GM19438 (cell line): ENCODE measurements around the gene CTNNA2.

Source experiments
- ATAC-seq: cut with Tn5 transposase; IDR thresholded peaks from one replicate; pipeline ENCODE4 v1.9.1; 2021; ENCODE audit warnings: low read depth; ENCODE audit not compliant: unreplicated experiment

Gene CTNNA2

DNA sequence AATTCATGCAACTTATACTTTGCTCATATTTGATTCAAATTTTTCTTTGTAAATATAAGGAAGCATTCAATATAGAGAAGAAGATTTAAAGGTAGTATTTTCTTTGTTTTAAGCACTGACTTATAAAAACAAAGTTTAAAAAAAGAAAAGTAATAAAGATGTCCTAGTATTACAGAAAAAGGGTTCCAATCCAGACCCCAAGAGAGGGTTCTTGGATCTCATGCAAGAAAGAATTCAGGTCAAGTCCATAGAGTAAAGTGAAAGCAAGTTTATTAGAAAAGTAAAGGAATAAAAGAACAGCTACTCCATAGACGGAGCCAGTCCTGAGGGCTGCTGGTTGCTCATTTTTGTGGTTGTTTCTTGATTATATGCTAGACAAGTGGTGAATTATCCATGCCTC, 267.9 kb downstream of the CTNNA2 start:
- ATAC-seq, result no peak

- ATAC-seq, result no peak
Measured at GRCh38 chr2:79782576-79783452, 270.0 kb downstream of the CTNNA2 start.

DNA sequence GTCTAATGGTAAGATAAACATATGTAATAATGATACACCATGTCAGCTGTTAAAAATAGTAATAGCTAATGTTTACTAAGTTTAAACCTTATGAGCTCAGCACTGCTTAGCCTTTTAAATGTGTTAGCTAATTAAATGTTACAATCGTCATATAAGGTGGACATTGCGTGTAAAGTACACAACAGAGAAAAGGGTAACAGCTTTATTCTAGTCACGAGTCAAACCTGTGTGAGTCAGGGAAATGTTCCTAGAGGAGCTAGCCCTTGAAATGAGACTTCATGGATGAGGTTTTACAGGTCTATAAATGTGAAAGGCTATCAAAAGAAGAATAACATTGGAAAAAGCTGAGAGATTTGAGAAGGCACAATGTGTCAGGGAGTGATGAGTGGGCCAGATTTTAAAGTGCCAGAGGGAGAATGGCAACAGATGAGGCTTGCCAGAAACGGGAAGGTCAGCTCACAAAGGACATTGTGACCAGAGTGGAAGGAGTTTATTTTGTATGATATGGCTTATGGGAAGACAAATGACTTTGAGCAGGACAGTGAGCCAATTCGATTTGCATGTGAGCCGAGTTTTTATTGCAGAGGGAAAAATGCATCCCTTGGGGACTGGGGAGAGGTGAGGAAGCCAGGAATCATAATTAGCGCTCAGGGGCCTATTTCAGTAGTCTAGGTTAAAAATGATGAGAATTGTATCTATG, 276.3 kb downstream of the CTNNA2 start:
- no peak for ATAC-seq

GRCh38 chr2:79789811-79790210, 277.0 kb downstream of the CTNNA2 start:
- no peak for ATAC-seq

GRCh38 chr2:79792090-79792489, 279.2 kb downstream of the CTNNA2 start:
- no peak for ATAC-seq

- no peak for ATAC-seq
Measured at GRCh38 chr2:79793006-79793405, 280.2 kb downstream of the CTNNA2 start.

- ATAC-seq, result no peak
Measured at GRCh38 chr2:79796641-79797040, 283.8 kb downstream of the CTNNA2 start.

GRCh38 chr2:79798776-79799175, 285.9 kb downstream of the CTNNA2 start:
- no peak for ATAC-seq

GRCh38 chr2:79799729-79800128, 286.9 kb downstream of the CTNNA2 start:
- no peak for ATAC-seq

DNA sequence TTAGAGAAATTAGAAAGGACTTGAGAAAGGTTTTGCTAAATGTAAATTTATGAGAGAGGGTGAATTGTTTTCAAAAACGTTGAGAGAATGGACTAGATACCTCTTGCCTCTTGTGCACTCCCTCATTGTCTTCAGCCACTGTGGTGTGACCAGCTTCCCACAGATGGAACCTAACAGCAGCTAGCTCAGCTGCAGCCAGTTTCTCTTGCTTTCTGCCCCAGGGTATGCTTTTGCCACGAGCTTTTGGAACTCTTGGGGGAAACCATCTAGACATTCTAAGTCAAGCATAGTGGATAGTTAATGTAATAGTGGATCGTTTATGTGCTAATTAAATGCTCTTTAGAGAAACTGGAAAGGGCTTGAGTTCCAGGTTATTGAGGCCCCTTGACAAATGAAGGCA, 288.2 kb downstream of the CTNNA2 start:
- no peak for ATAC-seq

DNA sequence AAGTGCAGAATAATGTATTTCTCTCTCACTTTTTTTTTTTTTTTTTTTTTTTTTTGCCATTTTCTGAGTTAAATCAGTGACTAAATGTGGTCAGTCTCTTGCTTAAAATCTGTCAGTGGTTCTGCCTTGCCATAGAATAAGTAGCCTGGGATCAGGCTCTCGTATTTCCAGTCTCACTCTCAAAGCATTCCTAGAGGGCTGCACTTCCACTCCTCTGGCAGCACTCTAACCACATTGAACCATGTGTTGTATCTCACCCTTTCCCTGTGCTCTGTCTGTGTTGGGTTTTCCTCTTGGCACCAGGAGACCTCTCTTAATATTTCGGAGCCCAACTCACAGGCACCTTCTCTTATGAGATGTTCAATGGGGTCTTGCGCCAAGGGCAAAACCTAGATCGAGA, 304.4 kb downstream of the CTNNA2 start:
- no peak for ATAC-seq

DNA sequence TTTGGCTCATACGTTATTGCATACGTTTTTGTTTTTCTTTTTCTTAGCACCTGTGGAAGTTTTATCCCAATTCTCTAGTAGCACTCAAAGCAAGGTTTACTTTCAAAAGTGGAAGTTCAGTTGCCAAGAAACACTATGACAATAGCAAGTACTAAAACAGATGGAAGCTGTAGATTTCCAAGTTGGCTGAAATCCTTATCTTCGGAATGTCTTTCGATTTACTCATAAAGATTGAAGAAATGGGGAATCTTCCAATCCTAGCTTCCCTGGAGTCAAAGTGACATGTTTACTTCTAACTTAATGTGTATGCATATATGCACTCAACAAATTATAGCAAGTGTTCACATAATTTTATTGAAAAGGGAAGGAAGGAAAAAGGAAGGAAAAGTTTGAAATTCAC, 307.4 kb downstream of the CTNNA2 start:
- ATAC-seq, result no peak

DNA sequence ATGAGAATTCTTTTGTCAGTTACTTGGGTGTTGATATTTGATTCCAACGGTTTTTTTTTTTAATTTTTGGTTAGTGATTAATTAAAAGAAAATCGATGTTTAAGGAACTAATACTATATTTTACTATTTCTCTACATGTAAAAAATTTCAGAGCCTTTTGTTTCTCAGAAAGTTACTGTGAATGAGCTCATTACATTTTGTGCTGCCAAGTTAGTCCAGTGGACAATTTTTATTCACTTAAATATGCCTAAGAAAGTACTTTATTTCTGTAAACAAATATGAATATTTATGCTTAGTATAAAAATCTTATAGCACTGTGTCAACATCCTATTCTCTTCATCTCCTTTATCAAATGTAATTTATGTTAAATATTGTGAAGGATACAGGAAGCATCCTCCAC, 309.3 kb downstream of the CTNNA2 start:
- ATAC-seq, result no peak

- no peak for ATAC-seq
Measured at GRCh38 chr2:79824086-79824786, 311.4 kb downstream of the CTNNA2 start.

DNA sequence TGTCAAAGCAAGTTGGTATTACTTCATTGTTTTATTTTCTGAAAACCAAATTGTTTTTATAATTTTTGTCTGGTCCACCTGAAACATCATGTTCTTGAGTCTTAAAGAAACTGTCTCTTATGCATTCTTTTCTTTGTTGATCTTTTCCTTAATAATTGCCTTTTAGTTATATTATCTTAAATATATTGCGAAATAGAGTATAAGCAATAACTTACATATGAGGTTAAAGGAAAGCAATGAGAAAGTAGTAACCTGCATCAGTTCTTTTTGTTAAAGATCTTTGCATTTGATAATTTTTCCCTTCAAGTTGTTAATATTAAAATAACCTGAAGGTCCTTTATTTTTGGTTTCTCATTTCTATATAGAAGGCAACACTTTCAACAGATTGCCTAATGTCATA, 315.0 kb downstream of the CTNNA2 start:
- ATAC-seq, result no peak

DNA sequence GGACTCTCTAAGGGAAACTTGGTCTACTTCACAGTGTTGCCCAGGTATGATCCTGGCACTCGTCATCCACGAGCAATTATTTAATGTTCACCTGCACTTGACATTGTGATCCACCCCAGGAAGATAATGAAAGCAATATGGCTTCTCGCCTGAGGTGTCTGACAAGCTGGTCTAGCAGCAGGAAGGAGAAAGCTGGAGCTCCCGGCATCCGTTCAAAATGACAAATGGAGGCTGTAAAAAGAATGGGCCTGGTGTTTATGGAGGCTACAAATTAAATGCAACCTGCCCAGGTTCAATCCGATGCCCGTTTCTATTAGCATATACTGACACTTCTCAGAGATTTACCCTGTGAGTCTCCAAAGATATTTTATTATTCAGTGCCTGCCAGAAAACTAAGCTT, 317.6 kb downstream of the CTNNA2 start:
- no peak for ATAC-seq

GRCh38 chr2:79831961-79832360, 319.1 kb downstream of the CTNNA2 start:
- no peak for ATAC-seq

DNA sequence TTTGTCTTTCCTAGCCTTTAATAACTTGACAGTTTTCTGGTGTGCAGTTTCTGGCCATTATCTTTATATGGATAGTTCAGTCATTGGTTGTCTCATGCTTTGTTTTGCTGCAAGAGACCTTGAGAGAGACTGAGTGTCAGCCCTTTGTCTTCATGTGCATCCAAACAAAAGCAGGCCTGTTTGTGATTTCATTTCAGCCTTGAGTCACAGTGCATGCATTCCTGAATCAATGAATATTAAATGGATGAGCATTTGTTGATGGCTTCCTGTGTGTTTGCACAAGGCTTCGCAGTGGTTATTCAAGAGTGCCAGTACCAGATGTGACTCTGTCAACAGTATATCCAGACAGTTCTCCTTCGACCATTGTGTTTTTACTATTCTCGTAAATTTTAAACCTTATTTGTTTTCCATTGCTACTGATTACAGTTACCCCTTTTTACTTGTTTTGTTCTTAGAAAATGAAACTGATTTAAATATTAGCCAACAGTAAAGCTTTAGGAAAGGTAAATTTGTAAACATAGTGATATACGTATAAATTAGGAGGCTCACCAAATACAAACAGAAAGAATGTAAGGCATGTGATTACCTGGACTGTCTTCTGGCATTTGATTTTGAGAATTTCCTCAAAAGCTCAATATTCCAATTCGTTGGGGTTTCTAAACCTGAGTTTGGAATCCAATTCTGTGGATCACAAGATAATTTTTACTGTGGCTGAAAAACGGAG, 319.8 kb downstream of the CTNNA2 start:
- ATAC-seq, result no peak

GRCh38 chr2:79833235-79833878, 320.5 kb downstream of the CTNNA2 start:
- no peak for ATAC-seq

DNA sequence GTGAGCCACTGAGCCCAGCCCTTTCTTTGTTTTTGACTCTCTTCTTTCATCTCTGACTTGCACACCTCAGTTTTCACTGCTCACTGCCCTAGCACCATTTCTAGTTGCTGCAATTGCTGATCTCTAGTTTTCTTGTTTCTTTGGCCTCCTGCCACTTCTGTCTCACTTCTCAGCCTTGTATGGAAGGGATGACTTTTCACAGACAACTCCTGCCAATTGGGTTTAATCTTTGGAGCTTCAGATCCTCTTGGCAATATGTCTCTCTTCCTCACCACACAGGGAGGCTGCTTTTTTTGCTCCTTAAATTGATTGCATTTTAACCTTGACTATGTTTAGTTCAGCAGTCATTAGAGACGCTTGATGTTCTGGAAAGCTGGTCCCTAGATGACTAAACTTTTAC, 323.1 kb downstream of the CTNNA2 start:
- ATAC-seq, result no peak
